ENCODE data around the gene RRAGD.

- TF ChIP-seq POLR2A (IDR thresholded peaks at IDR 0.05; ENCODE audit: low read depth, low read length) (no peak), POLR2AphosphoS5 (IDR thresholded peaks at IDR 0.05; ENCODE audit: low read depth, low read length) (no peak), TAF1 (IDR thresholded peaks at IDR 0.05; ENCODE audit: borderline replicate concordance, low read depth, low read length) (no peak)
Observed at GRCh38 chr6:89360415-89360999, 51.6 kb downstream of the RRAGD start.

Measured in GM12892 (cell line).